Sciatic nerve (tissue), 2 donors: ENCODE results near the gene MEF2C. TPM values are rescaled to one million over a fixed set of nuclear protein-coding genes. Genes with fewer than 3 reads are reported as not detected.

ENCODE experiments used
- ATAC-seq: fragments of 200-7000 bp; cut with Tn5 transposase; one replicate; pipeline ENCODE4 v1.9.1; 2020; ENCODE audit warnings: mild to moderate bottlenecking, moderate library complexity
- DNase-seq: peaks from one replicate; pipeline ENCODE4 v3.0.0-alpha.2; 2020; ENCODE audit warnings: low spot score
- intact Hi-C: fragments of 100-400 bp; cut with DNase I; formaldehyde crosslinking; loops from one replicate; pipeline ENCODE4 v1.14.2; 2022
- total RNA-seq: library from RNA; stranded (reverse); fragmentation: NEBNext Ultra II Directional; extraction: Animal tissue kit (Norgen Biotek cat#: 25700); gene quantifications from one replicate; pipeline ENCODE4 v1.2.1, GENCODE V29; 2021
- donor health status: DM: no; HTN: no; CAD: no.
- donor health status: DM: no; HTN: no; CAD: no.

The MEF2C gene
- total RNA-seq, 1 donor from 2014 or later: 97.3 TPM

GRCh38 chr5:88688156-88688983 lies 194.6 kb downstream of the MEF2C start:
- DNase-seq (no peak), ATAC-seq (no peak)
- intact Hi-C loops: no loop called here

DNA sequence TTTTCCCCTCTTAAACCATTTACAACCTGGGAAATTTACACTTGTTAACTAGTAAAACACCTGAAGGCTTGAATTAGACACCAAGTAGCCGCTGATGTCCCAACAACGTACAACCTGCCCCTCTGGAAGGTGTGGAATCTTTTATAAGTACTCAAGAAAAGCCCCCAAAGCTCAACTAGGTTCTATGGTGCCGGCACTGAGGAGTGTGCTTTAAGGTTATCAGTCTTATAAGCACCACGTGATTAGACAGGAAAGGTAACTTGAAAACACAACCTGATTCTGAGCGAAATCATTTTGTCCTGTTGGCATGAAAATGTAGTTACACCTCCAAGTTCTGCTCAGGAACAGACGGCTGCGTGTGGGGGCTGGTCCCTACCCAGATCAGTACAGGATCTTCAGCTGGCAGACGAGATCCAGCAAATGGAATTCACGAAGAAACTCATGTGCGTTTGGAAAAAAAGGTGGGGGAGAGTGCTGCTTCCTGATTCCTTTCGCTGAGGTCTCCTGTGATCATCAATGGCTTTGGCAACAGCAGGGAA lies 195.5 kb downstream of the MEF2C start:
- no peak for DNase-seq
- intact Hi-C loops: no loop called here
- ATAC-seq: no peak

- DNase-seq (no peak), ATAC-seq (no peak)
- intact Hi-C loops: no loop called here
These were observed 196.3 kb downstream of the MEF2C start for GRCh38 chr5:88686726-88687125.

GRCh38 chr5:88685591-88686541 lies 197.1 kb downstream of the MEF2C start:
- ATAC-seq (no peak), DNase-seq (no peak)
- intact Hi-C loops: no loop called here

DNA sequence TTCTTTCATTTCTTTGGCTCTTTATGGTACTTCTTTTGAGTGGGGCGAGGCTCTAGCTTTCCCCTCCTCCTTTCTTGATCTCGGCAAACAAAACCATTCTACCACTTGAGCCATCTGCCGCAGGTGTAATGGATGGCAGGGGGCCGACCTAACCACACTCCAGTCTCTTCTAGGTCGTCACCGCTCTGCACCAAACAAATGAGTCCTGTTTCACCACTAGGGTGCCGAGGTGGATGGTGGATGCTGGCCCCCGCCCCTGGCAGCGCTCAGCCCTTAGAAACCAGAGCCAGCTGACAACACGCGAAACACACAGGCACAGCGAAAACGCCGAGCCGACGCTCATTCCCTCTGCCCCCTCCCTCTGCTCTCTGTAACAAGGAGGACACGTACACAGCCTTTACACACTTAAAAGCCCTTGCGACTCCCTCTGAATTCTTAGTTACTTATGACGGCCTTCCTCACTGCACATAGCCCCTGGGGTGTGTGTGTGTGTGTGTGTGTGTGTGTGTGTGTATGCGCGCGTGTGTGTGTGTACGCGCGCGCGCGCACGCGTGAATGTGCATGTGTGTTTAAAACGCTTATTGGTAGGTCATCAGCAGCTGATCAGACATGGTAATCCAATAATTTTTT lies 199.4 kb downstream of the MEF2C start:
- intact Hi-C loops: loop anchor here (5.0 kb wide), 1 partner anchor 541 kb away; no protein-coding TSS in a partner anchor
- ATAC-seq (no peak), DNase-seq (no peak)

- ATAC-seq (no peak), DNase-seq (no peak)
- intact Hi-C loops: loop anchor here (5.0 kb wide), 1 partner anchor 541 kb away; no protein-coding TSS in a partner anchor
These were observed 200.1 kb downstream of the MEF2C start for GRCh38 chr5:88682881-88683361.

- no peak for ATAC-seq
- intact Hi-C loops: loop anchor here (5.0 kb wide), 1 partner anchor 540 kb away; no protein-coding TSS in a partner anchor
- DNase-seq: no peak
These were observed 200.9 kb downstream of the MEF2C start for GRCh38 chr5:88682131-88682530.

DNA sequence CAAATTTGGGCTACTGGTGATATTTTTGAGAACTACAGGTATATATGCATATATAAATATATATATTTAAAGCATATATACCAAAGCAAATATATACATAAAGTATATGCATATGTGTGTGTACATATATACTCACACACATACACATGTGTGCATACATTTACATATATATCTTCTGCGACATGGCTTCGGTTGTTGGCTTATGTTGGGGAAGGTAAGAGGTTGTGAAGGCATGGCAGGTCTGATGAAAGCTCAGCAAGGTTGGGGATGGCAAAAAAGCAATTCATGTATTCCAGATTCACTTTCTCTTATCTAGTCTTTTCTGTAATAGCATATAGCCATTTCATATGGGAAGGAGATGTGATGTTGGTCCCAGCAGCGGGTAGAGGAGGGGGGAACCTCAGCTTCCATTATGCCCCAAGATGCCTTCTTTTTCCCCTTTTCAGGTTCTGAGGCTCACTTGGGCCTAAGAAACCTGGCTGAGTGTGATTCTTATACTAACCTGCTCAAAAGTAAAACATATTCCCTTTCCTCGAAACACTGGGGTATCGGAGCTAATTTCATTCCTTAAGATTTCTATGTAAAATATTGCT lies 201.7 kb downstream of the MEF2C start:
- DNase-seq (no peak), ATAC-seq (no peak)
- intact Hi-C loops: loop anchor here (5.0 kb wide), 1 partner anchor 539 kb away; no protein-coding TSS in a partner anchor

DNA sequence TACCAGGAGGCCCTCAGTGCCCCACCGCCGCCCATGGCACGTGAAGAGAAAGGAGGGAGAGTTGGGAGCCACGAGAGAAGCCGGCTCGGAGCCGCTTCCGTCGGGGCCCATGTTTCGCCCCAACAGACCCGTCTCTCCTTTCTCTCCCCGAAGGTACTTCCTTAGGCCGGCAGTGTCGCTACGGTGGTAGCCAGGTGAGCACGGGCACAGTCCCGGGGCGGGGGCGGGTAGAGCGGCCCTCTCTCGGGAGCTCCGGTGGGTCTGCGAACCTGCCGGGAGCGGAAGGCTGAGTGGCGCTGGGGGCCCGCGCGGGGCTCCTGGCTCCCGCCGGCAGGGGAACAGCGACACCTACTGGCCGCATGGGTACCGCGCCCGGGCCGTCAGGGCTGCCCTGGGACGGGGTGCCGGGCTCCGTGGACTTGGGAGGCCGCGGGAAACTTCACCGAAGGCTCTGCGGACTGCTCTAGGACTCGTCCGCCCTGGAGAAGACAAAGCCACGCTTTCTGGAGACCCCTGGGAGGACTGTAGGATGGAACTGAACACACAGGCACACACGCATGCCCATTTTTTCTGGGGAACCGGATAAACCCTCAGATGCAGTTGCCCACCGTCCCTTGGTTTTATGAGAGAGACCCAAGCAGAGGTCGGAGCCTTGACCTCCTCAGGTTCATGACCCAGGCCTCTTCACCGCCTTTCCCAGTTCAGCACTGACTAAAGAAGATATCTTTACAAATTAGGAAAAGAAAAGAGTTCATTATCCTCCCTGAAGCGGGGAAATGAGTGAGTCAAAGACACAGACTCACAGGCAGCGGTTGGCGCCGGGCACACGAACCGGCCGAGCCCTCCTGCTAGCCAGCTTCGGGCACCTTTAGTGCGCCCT lies 202.5 kb downstream of the MEF2C start:
- intact Hi-C loops: loop anchor here (5.0 kb wide), 1 partner anchor 538 kb away; no protein-coding TSS in a partner anchor
- peak; percentile 86 for ATAC-seq
- peak; percentile 88 for DNase-seq

DNA sequence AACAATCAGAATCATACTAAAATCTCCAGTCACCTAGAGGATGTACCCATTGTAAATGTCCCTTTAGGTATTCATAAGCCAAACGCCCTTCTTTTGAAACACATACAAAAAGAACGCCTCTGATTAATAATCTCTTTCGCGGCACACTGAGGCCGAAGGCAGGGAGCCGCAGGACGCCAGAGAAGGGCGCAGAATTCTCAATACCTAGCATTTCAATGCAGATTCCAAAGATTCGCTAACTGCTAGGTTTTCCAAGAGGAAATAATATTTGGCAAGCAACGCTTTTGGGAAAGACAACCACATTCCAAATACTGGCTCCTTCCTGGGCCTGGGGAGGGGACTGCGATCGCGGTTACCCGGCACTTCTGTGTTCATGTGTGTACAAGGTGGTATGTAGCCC lies 203.3 kb downstream of the MEF2C start:
- intact Hi-C loops: loop anchor here (5.0 to 10.0 kb wide), 2 partner anchors 285 to 537 kb away; no protein-coding TSS in a partner anchor
- ATAC-seq (no peak), DNase-seq (no peak)

GRCh38 chr5:88678770-88679381 lies 204.1 kb downstream of the MEF2C start:
- no peak for DNase-seq
- intact Hi-C loops: loop anchor here (10.0 kb wide), 1 partner anchor 284 kb away; no protein-coding TSS in a partner anchor
- ATAC-seq: no peak

DNA sequence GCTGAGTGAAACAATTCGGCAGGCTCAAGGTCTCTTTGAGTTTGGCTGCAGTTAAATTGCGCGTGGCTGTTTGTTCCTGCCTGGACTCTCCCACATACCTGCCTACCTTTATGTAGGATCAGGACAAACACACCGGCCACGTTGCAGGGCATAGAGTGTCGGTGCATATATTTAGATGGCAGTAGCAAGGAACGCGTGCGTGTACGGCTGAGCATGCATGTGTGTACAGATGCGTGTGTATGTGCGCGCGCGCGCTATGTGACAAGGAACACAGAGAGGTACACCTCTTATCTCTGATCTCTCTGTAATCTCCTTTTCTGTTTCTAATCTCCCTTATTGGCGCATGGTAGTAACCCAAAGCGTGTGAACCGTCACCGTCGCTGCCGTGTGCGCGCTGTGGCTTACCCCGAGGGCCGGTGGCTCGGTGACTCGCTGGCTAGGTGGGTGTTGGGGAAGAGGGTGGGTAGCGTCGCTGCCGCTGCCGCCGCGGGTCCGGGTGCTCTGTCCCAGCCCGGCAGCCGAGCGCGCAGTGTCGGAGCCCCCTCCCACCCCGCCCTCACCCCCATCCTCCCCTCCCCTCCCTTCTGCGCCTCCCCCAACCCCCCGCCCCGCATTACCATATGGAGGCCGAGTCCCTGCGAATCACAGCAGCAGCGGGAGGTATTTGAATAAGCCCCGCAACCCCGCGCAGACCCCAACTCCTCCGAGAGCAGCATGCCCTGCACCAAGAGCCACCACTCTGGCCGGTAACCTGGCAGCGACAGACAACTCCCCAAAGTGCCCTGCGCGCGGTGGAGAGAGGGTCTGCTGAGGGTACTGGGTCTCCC lies 204.8 kb downstream of the MEF2C start:
- ATAC-seq (no peak), DNase-seq (no peak)
- intact Hi-C loops: loop anchor here (10.0 kb wide), 1 partner anchor 283 kb away; no protein-coding TSS in a partner anchor

DNA sequence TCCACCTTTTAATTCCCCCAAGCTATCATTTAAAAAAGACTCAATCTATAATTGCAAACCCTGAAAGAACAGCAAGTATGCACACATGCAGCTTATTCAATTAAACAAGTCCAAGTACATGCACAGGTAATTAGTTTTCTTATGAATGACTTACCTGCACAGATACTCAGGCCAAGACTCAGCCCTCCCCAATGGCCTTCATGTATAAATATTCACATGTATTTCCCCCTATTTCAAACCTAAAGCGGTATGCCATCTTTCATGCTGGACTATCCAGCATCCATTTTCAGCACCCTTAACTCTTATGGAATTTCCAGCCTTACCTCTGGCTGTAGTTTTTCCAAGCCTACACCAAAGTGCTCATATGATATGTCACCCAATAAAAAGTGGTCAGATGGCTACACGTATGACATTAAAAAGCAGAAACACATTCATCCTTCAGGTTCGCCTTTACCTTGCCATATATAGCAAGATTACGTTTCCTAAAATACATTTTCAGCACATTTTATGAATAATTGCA lies 205.5 kb downstream of the MEF2C start:
- no peak for DNase-seq
- intact Hi-C loops: loop anchor here (10.0 kb wide), 1 partner anchor 283 kb away; no protein-coding TSS in a partner anchor
- ATAC-seq: no peak

GRCh38 chr5:88676637-88677375 lies 206.2 kb downstream of the MEF2C start:
- no peak for ATAC-seq
- intact Hi-C loops: loop anchor here (10.0 kb wide), 1 partner anchor 282 kb away; no protein-coding TSS in a partner anchor
- DNase-seq: no peak
